SHP77 (cell line): Measurements from ENCODE around the gene OTUD3.
"Not testable (repeated sequence)": the region's sequence is repeated elsewhere in the genome, so short reads cannot be mapped to it uniquely, and the experiment has no call there.

Experiments used
- DNase-seq, 2 experiments: peaks; one replicate each; lab custom pipeline; 2025; lab: John Stamatoyannopoulos, UW

Gene OTUD3

GRCh38 chr1:19918057-19918456 lies 35.9 kb downstream of the OTUD3 start:
- peak; percentile 41 to 65 for DNase-seq

GRCh38 chr1:19920132-19920710 lies 38.0 kb downstream of the OTUD3 start:
- DNase-seq = no peak

DNA sequence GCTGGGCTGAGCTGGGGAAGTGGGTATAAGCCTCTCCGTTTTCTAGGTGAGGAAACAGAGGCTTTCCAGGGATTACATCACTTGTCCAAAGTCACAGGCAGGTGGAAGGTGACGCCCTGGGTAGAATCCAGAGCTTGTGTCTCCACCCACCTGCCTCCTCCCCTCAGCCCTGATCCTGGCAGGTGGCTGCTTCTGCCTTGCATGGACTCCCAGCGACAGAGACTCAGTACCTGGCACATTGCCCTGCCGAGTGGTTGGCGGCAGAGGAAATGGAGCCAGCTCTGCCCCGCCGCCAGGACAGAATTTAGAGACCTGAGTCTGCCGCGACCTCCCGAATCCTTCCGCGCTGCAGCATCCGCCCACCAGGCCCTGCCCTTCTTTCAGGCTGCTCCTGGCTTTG lies 39.1 kb downstream of the OTUD3 start:
- peak; percentile 69 to 83 for DNase-seq

- no peak for DNase-seq
Observed at GRCh38 chr1:19922015-19922688, 40.0 kb downstream of the OTUD3 start.

DNA sequence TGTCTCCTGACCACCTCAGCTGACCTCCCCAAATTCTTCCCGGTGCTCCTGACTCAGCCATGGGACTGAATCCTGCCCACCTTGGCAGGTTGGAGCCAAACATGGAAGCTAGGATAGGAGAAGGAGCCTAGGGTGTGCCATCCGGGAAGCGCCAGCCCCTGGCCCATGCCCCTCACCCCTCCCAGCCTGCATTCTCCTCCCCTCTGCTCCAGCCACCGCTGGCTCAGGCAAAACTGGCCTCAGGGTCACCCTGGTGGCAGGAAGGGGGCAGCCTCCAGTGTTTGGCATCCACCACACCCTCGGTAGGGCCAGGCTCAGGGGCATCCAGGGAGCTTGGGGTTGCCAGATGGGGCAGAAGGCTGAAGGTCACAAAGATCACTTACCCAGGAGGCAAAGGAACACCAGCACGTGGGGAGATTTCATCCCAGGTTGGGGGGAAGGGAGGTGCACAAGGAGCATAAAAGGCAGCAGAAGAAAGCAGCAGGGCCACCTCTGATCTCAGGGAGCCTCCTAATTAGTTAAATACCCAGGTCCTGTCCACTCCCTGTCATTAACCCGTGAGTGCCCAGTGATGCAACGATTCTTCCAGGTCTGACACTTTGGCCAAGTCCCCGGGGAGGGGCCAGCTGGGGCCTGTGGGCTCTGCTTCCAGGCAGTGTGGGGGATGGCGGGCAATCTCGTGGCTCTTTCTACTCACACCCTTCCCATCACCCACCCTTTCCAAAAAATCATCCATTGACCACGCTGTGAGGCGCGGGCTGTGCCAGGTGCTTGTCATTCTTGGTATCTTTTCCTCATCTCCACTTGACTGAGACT lies 41.1 kb downstream of the OTUD3 start, which contains the start of gene PLA2G2E:
Gene PLA2G2E (minus strand): TSS at position 481 of the 816 bp plus-strand sequence. CDS start 58 bp downstream, at position 423.
- DNase-seq = no peak

DNA sequence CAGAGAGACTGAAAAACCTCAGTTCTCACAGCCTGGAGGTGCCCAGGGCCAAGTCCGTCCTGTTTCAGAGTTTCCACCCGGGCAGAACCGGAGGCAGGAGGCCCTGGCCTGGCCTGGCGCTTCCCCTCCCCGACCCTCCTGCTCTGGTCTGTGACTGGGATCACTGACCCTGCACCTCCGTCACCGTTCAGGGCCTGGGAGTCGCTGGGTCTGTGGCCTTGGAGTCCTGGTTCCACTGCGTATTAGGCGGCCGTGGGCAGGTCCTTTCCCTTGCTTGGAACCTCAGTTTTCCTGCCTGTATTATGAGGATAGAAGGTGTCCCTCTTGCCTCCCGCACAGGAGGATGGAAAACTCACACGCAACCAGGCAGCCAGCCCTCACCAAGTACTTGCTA lies 41.8 kb downstream of the OTUD3 start:
- DNase-seq = no peak

GRCh38 chr1:19925342-19926070 lies 43.3 kb downstream of the OTUD3 start:
- no peak for DNase-seq

DNA sequence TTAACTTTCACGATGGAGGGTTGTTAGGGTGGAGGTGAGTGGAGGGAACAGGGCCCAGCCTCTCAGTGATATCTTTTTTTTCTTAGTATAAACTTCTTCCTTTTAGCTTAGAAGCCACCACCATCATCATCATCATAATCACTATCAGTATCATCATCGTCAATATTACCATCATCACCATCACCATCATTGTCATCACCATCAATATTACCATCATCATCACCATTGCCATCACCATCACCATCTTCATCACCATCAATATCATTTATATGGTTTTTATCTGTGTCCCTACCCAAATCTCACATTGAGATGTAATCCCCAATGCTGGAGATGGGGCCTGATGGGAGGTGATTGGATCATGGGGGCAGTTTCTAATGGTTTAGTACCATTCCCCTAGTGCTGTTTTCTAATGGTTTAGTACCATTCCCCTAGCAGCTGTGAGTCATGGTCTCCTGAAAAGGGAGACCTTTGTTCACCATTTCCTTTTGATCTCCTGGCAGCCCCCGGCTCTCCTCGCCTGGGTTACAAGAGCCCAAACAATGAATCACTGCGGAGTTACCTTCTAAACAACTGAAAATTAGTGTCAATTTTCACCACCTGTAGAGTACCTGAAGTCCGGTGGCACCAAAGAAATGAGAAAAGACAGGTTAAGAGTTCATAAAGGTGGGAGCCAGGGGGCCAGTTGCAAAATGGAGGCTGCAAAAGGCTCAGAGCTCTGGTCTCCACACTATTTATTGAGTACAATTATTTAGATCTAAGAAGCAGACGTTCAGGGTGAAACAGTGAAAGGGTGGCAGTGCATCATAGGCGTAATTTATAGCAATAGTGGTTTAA lies 44.3 kb downstream of the OTUD3 start:
- DNase-seq = no peak

DNA sequence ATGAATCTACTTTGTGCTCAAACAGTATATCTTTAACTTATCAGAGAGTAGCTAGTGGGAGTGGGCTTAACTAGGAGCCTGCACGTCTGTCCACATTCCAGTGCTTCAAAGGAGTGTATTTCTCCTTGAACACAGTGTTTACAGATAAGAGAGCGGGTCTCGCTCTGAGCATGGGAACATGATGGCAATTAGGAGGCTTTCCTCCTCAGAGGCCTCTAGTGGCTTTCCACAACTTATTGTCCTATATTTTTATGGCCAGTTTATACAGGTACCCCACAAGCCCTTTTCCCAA lies 44.9 kb downstream of the OTUD3 start:
- not testable (repeated sequence) for DNase-seq

DNA sequence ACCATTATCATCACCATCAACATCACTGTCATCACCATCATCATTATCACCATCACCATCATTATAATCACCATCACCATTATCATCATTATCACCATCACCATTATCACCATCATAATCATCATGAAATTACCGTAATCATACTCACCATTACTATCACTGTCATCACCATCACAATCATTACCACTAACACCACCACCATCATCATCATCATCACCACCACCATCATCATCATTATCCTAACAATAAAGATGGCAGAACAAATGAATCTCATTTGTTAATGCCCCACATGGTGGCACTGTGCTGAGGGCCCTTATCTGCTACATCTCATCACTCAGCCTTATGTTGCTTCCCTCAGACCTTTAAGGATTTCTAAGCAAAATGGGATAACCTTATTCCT lies 50.7 kb downstream of the OTUD3 start:
- DNase-seq = no peak

GRCh38 chr1:19934336-19934735 lies 52.1 kb downstream of the OTUD3 start:
- DNase-seq = no peak

GRCh38 chr1:19936061-19936750 lies 54.0 kb downstream of the OTUD3 start:
- DNase-seq = no peak

- DNase-seq = no peak
Observed at GRCh38 chr1:19938472-19938871, 56.3 kb downstream of the OTUD3 start.

- no peak for DNase-seq
Observed at GRCh38 chr1:19940486-19941205, 58.5 kb downstream of the OTUD3 start.

GRCh38 chr1:19941206-19941568 lies 59.0 kb downstream of the OTUD3 start:
- DNase-seq = no peak

DNA sequence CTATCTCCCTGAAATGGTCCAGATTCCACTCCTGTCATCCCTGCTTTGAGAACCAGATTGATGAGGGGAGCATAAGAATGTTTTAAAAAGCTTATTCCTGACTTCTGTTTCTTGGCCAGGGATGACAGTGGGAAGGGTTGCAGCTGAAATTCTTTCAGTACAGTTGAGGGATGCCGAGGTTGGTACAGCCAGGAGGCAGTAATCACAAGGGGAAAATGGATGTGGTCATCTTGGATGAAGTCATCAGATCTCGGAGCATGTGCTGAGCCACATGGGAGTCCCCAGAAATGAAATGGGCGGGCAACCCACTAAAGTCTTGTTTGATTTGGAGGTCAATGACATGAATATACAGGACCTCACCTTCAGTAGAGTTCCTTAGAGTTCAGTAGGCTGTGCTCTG lies 59.9 kb downstream of the OTUD3 start:
- no peak for DNase-seq

GRCh38 chr1:19942657-19943056 lies 60.5 kb downstream of the OTUD3 start:
- DNase-seq = no peak

- DNase-seq = no peak
Observed at GRCh38 chr1:19945914-19946313, 63.7 kb downstream of the OTUD3 start.

- DNase-seq = no peak
Observed at GRCh38 chr1:19946331-19946751, 64.1 kb downstream of the OTUD3 start.

DNA sequence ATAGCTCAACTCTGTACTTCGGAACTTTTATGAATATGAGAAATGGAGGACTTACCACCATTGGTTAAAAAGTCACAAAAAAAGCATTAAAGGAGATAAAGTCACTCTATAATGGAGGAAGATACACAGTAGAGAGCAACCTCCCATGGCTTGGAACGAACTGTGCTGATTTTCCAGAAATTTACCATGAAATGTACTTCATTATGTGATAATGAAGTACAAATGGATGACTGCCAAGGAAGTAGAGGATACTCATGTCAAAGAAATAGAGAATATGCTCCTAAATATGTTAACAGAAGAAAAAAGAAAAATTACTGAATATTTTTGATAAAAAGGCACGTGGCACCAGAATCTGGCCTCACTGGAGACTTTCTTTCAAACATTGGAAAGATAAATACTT lies 64.8 kb downstream of the OTUD3 start:
- no peak for DNase-seq
